ENCODE results near the gene NELFA.

The NELFA gene

DNA sequence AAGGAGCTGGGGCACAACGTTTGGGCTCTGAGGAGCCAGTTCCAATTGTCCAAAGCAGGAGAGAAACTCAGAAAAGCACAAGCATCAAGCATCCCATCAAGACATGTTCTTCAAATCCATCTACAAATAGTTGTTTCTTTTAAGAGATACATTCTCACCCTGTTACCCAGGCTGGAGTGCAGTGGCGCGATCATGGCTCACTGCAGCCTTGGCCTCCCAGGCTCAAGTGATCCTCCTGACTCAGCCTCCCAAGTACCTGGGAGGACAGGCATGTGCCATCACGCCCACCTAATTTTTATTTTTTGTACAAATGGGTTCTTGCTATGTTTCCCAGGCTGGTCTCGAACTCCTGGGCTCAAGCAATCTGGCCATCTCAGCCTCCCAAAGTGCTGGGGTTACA, 18.1 kb downstream of the NELFA start:
- no peaks in the 10 kb centered on the region for H3K4me1 ChIP-seq (ENCODE audit: control insufficient read depth, insufficient read depth, low read length)
- no peak overlapping the region for H3K4me3 ChIP-seq (ENCODE audit: low read depth, low read length)
- no peak overlapping the region for H3K9ac ChIP-seq (ENCODE audit: low read depth, low read length)
- no peaks in the 10 kb centered on the region for H3K27me3 ChIP-seq (ENCODE audit: control insufficient read depth, insufficient read depth, low read length)
- no peaks in the 10 kb centered on the region for H3K9me3 ChIP-seq (ENCODE audit: control insufficient read depth, insufficient read depth, low read length)
- peaks cover 42% of the 10 kb centered on the region for H3K36me3 ChIP-seq (ENCODE audit: control insufficient read depth, insufficient read depth, low read length)

DNA sequence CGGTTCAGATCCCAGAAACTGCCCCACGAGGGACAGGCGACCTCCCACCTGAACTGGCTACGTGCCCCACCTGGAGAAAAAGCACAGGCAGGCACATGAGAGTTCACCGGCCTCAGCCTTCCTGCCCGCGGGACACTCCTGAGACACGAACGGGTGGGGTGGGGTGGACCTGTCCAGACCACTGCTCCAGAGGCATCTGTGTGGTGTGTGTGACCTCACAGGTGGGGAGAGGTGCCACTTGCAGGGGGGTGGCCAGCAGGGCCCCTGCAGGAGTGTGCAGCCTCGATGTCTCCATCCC, 18.5 kb downstream of the NELFA start:
- Histone ChIP-seq H3K9ac (ENCODE audit: low read depth, low read length) (no peak overlapping the region), H3K36me3 (ENCODE audit: control insufficient read depth, insufficient read depth, low read length) (peaks cover 45% of the 10 kb centered on the region), H3K9me3 (ENCODE audit: control insufficient read depth, insufficient read depth, low read length) (no peaks in the 10 kb centered on the region), H3K4me1 (ENCODE audit: control insufficient read depth, insufficient read depth, low read length) (no peaks in the 10 kb centered on the region), H3K27me3 (ENCODE audit: control insufficient read depth, insufficient read depth, low read length) (no peaks in the 10 kb centered on the region), H3K4me3 (ENCODE audit: low read depth, low read length) (no peak overlapping the region)

DNA sequence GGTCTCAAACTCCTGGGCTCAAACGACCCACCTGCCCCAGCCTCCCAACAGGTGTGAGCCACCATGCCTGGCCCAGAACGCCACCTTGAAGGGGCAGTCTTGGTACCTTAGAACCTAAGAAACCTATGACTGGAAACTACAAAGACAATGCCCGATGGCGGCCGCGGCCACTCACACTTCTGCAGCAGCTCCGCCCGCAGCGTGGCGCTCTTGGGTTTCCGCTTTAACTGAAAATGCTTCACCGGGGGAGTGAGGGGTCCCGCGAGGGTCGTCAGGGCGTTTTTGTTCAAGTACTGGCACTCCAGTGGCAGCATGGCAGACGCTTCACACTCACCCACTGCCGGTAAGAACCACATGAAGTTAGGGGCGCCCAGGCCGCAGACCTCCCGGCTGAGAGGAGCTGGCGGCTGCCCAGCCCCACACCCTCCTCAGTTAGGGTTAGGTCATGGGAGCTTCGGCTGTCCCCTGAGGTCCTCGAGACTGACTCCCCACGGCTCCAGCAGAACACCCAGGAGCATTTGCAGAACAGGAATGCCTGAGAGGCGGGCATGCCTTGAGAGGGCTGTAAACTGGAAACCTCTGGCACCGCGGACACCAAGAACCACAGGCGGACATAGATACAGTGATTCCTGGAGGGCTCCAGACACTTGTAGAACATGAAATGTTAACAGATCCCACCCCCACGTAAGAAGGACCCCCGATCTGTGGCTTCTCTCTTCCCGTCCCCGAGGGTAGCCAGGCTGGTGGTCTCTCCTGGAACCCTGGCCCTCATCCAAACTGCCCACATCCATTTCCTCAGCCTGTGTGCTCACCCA, 19.0 kb downstream of the NELFA start:
- peaks cover 51% of the 10 kb centered on the region for H3K36me3 ChIP-seq (ENCODE audit: control insufficient read depth, insufficient read depth, low read length)

GRCh38 chr4:1988327-1988724, 20.4 kb downstream of the NELFA start:
- H3K36me3 ChIP-seq (ENCODE audit: control insufficient read depth, insufficient read depth, low read length) = peaks cover 63% of the 10 kb centered on the region
- no peaks in the 10 kb centered on the region for H3K4me1 ChIP-seq (ENCODE audit: control insufficient read depth, insufficient read depth, low read length)

More for the DNA sequence above, 19.0 kb downstream of the NELFA start:
- Histone ChIP-seq H3K4me1 (ENCODE audit: control insufficient read depth, insufficient read depth, low read length) (no peaks in the 10 kb centered on the region), H3K9ac (ENCODE audit: low read depth, low read length) (no peak overlapping the region), H3K27me3 (ENCODE audit: control insufficient read depth, insufficient read depth, low read length) (no peaks in the 10 kb centered on the region), H3K4me3 (ENCODE audit: low read depth, low read length) (no peak overlapping the region), H3K9me3 (ENCODE audit: control insufficient read depth, insufficient read depth, low read length) (no peaks in the 10 kb centered on the region)

GRCh38 chr4:1987721-1988326, 20.9 kb downstream of the NELFA start:
- Histone ChIP-seq H3K27me3 (ENCODE audit: control insufficient read depth, insufficient read depth, low read length) (no peaks in the 10 kb centered on the region), H3K4me1 (ENCODE audit: control insufficient read depth, insufficient read depth, low read length) (no peaks in the 10 kb centered on the region)

More at GRCh38 chr4:1988327-1988724, 20.4 kb downstream of the NELFA start:
- no peak overlapping the region for H3K9ac ChIP-seq (ENCODE audit: low read depth, low read length)
- H3K4me3 ChIP-seq (ENCODE audit: low read depth, low read length) = no peak overlapping the region
- no peaks in the 10 kb centered on the region for H3K27me3 ChIP-seq (ENCODE audit: control insufficient read depth, insufficient read depth, low read length)
- no peaks in the 10 kb centered on the region for H3K9me3 ChIP-seq (ENCODE audit: control insufficient read depth, insufficient read depth, low read length)

DNA sequence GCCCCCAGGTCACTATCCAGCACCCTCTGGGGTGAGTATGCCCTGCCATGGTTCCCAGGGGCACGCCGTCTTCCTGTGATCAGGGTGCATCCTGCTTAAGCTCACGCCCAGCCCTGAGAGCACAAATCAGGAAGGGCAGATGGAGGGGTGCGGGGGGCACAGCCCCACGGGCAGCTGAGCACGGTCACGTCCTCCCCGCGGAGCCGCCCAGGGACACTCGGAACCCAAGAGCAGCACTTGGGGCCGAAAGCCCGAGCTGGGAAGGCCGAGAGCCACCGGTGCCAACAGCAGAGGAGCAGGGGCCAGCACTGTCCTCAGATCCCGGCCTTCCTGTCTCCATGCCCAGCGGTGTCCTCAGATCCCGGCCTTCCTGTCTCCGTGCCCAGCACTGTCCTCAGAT, 21.5 kb downstream of the NELFA start:
- Histone ChIP-seq H3K9ac (ENCODE audit: low read depth, low read length) (no peak overlapping the region), H3K36me3 (ENCODE audit: control insufficient read depth, insufficient read depth, low read length) (peaks cover 70% of the 10 kb centered on the region), H3K9me3 (ENCODE audit: control insufficient read depth, insufficient read depth, low read length) (no peaks in the 10 kb centered on the region), H3K27me3 (ENCODE audit: control insufficient read depth, insufficient read depth, low read length) (no peaks in the 10 kb centered on the region), H3K4me1 (ENCODE audit: control insufficient read depth, insufficient read depth, low read length) (no peaks in the 10 kb centered on the region), H3K4me3 (ENCODE audit: low read depth, low read length) (no peak overlapping the region)

More at GRCh38 chr4:1987721-1988326, 20.9 kb downstream of the NELFA start:
- Histone ChIP-seq H3K9ac (ENCODE audit: low read depth, low read length) (no peak overlapping the region), H3K4me3 (ENCODE audit: low read depth, low read length) (no peak overlapping the region), H3K36me3 (ENCODE audit: control insufficient read depth, insufficient read depth, low read length) (peaks cover 67% of the 10 kb centered on the region), H3K9me3 (ENCODE audit: control insufficient read depth, insufficient read depth, low read length) (no peaks in the 10 kb centered on the region)

DNA sequence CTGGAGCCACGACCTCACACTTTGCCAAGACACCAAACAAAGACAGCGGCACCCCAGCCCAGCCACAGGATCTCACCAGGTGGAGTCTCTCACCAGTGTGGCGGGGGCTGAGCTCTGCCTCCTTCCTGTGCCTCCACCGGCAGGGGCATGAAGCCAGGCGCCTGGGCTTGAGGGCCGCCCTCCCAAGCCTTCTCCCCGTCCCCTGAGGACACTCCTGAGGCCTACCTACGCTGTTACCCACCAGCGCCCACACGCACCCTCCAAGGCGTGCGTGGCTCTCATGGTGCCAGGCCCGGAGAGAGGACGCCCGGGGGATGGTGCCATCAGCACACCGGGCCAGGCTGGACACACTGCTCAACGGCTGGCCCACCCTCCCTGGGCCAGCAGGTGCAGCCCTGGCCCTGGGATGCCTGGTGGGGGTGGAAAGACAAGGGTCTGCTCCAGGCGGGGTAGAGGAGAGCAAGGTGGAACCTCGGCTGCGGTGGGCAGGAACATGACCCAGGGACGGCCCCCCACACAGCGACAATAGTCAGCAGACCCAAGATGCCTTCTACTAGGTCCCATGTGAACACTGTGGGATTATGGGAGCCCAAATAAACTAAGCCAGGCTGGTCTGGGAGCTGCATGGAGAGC, 22.1 kb downstream of the NELFA start:
- Histone ChIP-seq H3K36me3 (ENCODE audit: control insufficient read depth, insufficient read depth, low read length) (peaks cover 70% of the 10 kb centered on the region), H3K4me1 (ENCODE audit: control insufficient read depth, insufficient read depth, low read length) (no peaks in the 10 kb centered on the region)

DNA sequence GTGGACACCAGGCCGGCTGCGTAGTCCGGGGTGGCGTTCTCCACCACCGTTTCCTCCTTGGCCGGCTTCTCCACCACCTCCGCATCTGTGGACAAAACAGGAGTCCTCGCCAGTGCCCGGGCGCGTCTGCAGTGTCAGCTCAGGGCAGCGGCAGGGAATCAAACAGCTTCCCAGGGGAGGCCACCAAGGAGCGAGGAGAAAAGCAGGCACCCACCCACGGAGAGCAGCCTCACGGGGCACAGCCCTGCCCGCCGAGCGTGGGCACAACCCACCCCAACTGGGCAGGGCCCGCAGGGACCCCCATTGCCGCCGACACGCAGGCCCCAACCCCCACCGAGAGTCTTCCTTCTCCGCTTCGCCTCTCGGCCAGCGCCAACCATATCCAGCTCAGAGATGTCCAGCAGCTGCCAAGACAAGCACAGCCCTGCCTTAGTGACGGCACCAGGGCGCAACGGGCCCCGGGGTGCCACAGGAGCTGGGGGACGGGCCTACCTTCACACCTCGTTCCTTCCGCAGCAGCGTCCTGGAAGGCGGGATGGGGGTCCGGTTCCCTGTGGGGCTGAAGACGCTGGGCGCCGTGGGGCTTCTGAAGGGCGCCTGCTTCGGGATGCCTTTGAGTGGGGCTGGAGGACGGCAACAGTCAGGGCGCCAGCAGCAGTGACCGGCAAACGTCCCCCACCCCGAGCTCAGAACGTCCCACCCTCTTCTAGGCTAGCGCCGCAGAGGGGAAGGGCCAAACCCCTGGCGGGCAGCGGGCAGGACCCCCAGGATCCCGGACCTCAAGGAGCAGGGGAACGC, 22.8 kb downstream of the NELFA start:
- H3K9me3 ChIP-seq (ENCODE audit: control insufficient read depth, insufficient read depth, low read length) = no peaks in the 10 kb centered on the region
- H3K4me3 ChIP-seq (ENCODE audit: low read depth, low read length) = no peak overlapping the region
- H3K4me1 ChIP-seq (ENCODE audit: control insufficient read depth, insufficient read depth, low read length) = no peaks in the 10 kb centered on the region
- H3K9ac ChIP-seq (ENCODE audit: low read depth, low read length) = no peak overlapping the region
- H3K36me3 ChIP-seq (ENCODE audit: control insufficient read depth, insufficient read depth, low read length) = peaks cover 75% of the 10 kb centered on the region
- H3K27me3 ChIP-seq (ENCODE audit: control insufficient read depth, insufficient read depth, low read length) = no peaks in the 10 kb centered on the region

More for the DNA sequence above, 22.1 kb downstream of the NELFA start:
- H3K9ac ChIP-seq (ENCODE audit: low read depth, low read length) = no peak overlapping the region
- no peaks in the 10 kb centered on the region for H3K9me3 ChIP-seq (ENCODE audit: control insufficient read depth, insufficient read depth, low read length)
- H3K4me3 ChIP-seq (ENCODE audit: low read depth, low read length) = no peak overlapping the region
- H3K27me3 ChIP-seq (ENCODE audit: control insufficient read depth, insufficient read depth, low read length) = no peaks in the 10 kb centered on the region

- Histone ChIP-seq H3K4me1 (ENCODE audit: control insufficient read depth, insufficient read depth, low read length) (no peaks in the 10 kb centered on the region), H3K9ac (ENCODE audit: low read depth, low read length) (no peak overlapping the region), H3K36me3 (ENCODE audit: control insufficient read depth, insufficient read depth, low read length) (peaks cover 80% of the 10 kb centered on the region), H3K9me3 (ENCODE audit: control insufficient read depth, insufficient read depth, low read length) (no peaks in the 10 kb centered on the region), H3K4me3 (ENCODE audit: low read depth, low read length) (no peak overlapping the region), H3K27me3 (ENCODE audit: control insufficient read depth, insufficient read depth, low read length) (no peaks in the 10 kb centered on the region)
Measured at GRCh38 chr4:1985294-1985693, 23.5 kb downstream of the NELFA start.

DNA sequence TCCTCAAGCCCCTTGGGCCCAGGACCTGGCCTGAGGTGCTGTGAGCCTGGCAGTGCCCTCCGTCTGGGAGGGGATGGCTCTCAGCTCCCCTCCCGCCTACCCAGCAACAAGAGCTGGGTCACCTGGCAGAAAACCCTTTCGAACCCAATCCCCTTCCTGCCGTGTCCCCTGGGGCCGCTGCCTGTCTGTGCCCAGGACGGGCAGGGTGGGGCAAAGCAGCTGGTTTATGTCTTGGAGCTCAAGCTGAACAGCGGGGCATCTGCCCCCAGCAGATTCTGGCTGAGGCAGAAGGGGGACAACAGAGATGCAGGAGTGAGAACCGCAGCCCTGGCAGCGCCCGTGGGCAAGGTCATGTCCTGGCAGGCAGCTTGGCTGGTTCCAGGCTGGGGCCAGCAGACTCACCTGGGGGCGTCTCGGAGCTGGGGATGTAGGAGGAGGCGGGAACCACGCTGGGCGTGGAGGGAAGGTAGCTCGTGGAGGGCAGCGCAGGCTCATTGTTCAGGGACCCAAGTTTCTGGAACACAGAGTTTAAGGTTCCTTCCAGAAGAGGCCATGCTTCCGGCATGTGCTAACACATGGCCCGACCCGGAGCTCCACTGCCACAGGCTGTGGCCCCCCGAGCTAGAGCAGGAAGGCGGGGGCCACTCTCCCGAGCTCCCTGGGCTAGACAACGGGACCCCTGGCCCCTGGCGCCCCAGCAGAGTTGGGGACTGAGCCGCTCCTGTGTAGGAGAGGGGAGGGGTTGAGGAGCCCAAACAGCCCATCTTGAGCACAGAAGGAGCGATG, 24.2 kb downstream of the NELFA start:
- H3K4me1 ChIP-seq (ENCODE audit: control insufficient read depth, insufficient read depth, low read length) = no peaks in the 10 kb centered on the region
- no peak overlapping the region for H3K4me3 ChIP-seq (ENCODE audit: low read depth, low read length)
- H3K9me3 ChIP-seq (ENCODE audit: control insufficient read depth, insufficient read depth, low read length) = no peaks in the 10 kb centered on the region
- no peak overlapping the region for H3K9ac ChIP-seq (ENCODE audit: low read depth, low read length)
- peaks cover 77% of the 10 kb centered on the region for H3K36me3 ChIP-seq (ENCODE audit: control insufficient read depth, insufficient read depth, low read length)
- no peaks in the 10 kb centered on the region for H3K27me3 ChIP-seq (ENCODE audit: control insufficient read depth, insufficient read depth, low read length)

DNA sequence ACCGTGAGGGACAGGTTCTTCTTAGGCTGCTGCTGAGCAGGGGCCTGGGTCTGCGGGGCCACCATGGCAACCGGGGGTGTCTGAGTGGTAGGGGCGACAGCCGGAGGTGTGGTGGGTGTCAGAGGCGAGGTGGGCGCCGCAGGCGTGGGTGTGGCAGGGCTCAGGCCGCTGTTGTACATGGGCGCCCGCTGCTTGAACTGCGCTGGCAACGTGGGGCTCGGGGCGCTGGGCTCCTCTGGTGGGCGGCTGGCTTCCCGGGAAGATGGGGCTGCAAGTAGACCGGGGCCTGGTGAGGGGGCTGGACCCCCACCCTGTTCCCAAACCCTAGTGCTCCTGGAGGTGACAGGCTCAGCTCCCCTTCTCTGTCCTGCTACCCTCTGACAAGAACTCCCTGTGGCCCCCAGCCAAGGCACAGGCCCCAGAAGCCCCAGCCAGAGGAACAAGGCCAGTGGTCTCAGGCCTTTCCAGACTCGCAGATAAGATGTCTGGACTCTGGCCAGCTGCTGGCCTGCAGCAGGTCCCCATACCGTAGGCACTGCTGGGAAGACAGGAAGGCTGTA, 24.8 kb downstream of the NELFA start:
- Histone ChIP-seq H3K27me3 (ENCODE audit: control insufficient read depth, insufficient read depth, low read length) (no peaks in the 10 kb centered on the region), H3K9me3 (ENCODE audit: control insufficient read depth, insufficient read depth, low read length) (no peaks in the 10 kb centered on the region), H3K36me3 (ENCODE audit: control insufficient read depth, insufficient read depth, low read length) (peaks cover 71% of the 10 kb centered on the region), H3K4me3 (ENCODE audit: low read depth, low read length) (no peak overlapping the region), H3K4me1 (ENCODE audit: control insufficient read depth, insufficient read depth, low read length) (no peaks in the 10 kb centered on the region), H3K9ac (ENCODE audit: low read depth, low read length) (no peak overlapping the region)
